ENCODE data around the gene GNG13.

GNG13 gene

GRCh38 chr16:793414-793813, 7.1 kb downstream of the GNG13 start:
- no peak overlapping the region for H3K4me3 ChIP-seq (replicated peaks; ENCODE audit: insufficient read depth, low read length)
- no peaks in the 10 kb centered on the region for H3K27me3 ChIP-seq (ENCODE audit: insufficient read depth, poor library complexity, severe bottlenecking)
- TF ChIP-seq POLR2AphosphoS5 (IDR thresholded peaks at IDR 0.05; ENCODE audit: low read depth) (no peak), GABPA (IDR thresholded peaks at IDR 0.05; ENCODE audit: low read depth) (no peak), REST (IDR thresholded peaks at IDR 0.05; ENCODE audit: insufficient replicate concordance, low read depth) (no peak), CTCF (IDR thresholded peaks at IDR 0.05; ENCODE audit: insufficient read depth, low read length) (no peak), SPI1 (IDR thresholded peaks at IDR 0.05; ENCODE audit: borderline replicate concordance, low read depth) (no peak)
- no peak overlapping the region for H3K27ac ChIP-seq (replicated peaks)
- no peak for DNase-seq (ENCODE audit: low read depth in 1 of 2, low spot score in 1 of 2)

GRCh38 chr16:792221-792995, 8.1 kb downstream of the GNG13 start:
- no peak for TF ChIP-seq SPI1 (IDR thresholded peaks at IDR 0.05; ENCODE audit: borderline replicate concordance, low read depth)
- TF ChIP-seq REST (IDR thresholded peaks at IDR 0.05; ENCODE audit: insufficient replicate concordance, low read depth): no peak
- no peak for TF ChIP-seq GABPA (IDR thresholded peaks at IDR 0.05; ENCODE audit: low read depth)
- TF ChIP-seq CTCF (IDR thresholded peaks at IDR 0.05; ENCODE audit: insufficient read depth, low read length): no peak
- no peak for TF ChIP-seq POLR2AphosphoS5 (IDR thresholded peaks at IDR 0.05; ENCODE audit: low read depth)
- H3K4me3 ChIP-seq (replicated peaks; ENCODE audit: insufficient read depth, low read length): no peak overlapping the region

GRCh38 chr16:791131-791530, 9.4 kb downstream of the GNG13 start:
- H3K27ac ChIP-seq (replicated peaks): no peak overlapping the region
- no peak for TF ChIP-seq GABPA (IDR thresholded peaks at IDR 0.05; ENCODE audit: low read depth)
- TF ChIP-seq REST (IDR thresholded peaks at IDR 0.05; ENCODE audit: insufficient replicate concordance, low read depth): no peak
- no peak for TF ChIP-seq CTCF (IDR thresholded peaks at IDR 0.05; ENCODE audit: insufficient read depth, low read length)
- no peak for TF ChIP-seq SPI1 (IDR thresholded peaks at IDR 0.05; ENCODE audit: borderline replicate concordance, low read depth)
- TF ChIP-seq POLR2AphosphoS5 (IDR thresholded peaks at IDR 0.05; ENCODE audit: low read depth): no peak
- no peak for DNase-seq (ENCODE audit: low read depth in 1 of 2, low spot score in 1 of 2)
- H3K27me3 ChIP-seq (ENCODE audit: insufficient read depth, poor library complexity, severe bottlenecking): no peaks in the 10 kb centered on the region
- H3K4me3 ChIP-seq (replicated peaks; ENCODE audit: insufficient read depth, low read length): no peak overlapping the region

More at GRCh38 chr16:792221-792995, 8.1 kb downstream of the GNG13 start:
- DNase-seq (ENCODE audit: low read depth in 1 of 2, low spot score in 1 of 2): no peak
- H3K27me3 ChIP-seq (ENCODE audit: insufficient read depth, poor library complexity, severe bottlenecking): no peaks in the 10 kb centered on the region
- no peak overlapping the region for H3K27ac ChIP-seq (replicated peaks)

All from HL-60 (cell line).